Activated naive CD4-positive, alpha-beta T cell treated with anti-CD3 and anti-CD28 coated beads, Interleukin-2, amount 50 U/mL, for 72 hours (primary cell): ENCODE measurements around the gene ATRX. TPM values are rescaled to one million over a fixed set of nuclear protein-coding genes. Genes with fewer than 3 reads are reported as not detected.
"Not testable (repeated sequence)": the region's sequence is repeated elsewhere in the genome, so short reads cannot be mapped to it uniquely, and the experiment has no call there.

Experiments
- ATAC-seq, 2 donors: fragments of 150-1000 bp; cut with Tn5 transposase; 2 replicates each; pipeline ENCODE4 v1.10.0; 2021; ENCODE audit warnings: mild to moderate bottlenecking in 2 of 2, moderate library complexity in 2 of 2
- DNase-seq, 2 donors: peaks; one replicate each; pipeline ENCODE4 v3.0.0; 2021 to 2022; ENCODE audit warnings: low spot score in 2 of 2
- H3K27ac Mint-ChIP-seq, 2 donors: one replicate each; pipeline ENCODE4 v1.8.0; 2022; ENCODE audit warnings: mild to moderate bottlenecking in 2 of 2, mixed read lengths in 2 of 2
- H3K36me3 Mint-ChIP-seq, 2 donors: one replicate each; pipeline ENCODE4 v1.8.0; 2022; ENCODE audit warnings: mixed read lengths in 2 of 2
- H3K9me3 Mint-ChIP-seq, 2 donors: one replicate each; pipeline ENCODE4 v1.8.0; 2022; ENCODE audit warnings: mixed read lengths in 2 of 2
- total RNA-seq, 2 donors: library from RNA; stranded (reverse); gene quantifications; one replicate each; pipeline ENCODE4 v1.2.3, GENCODE V29; 2022

ATRX gene
- total RNA-seq, 2 donors from 2014 or later: 57.6 to 85.6 TPM

GRCh38 chrX:77749695-77750094, 36.3 kb downstream of the ATRX start:
- Mint-ChIP-seq H3K36me3 (peaks cover 5 to 6% of the 10 kb centered on the region in 2 donors), H3K9me3 (peaks cover 4 to 18% of the 10 kb centered on the region in 2 donors), H3K27ac (no peak overlapping the region)
- DNase-seq (no peak), ATAC-seq (no peak)

DNA sequence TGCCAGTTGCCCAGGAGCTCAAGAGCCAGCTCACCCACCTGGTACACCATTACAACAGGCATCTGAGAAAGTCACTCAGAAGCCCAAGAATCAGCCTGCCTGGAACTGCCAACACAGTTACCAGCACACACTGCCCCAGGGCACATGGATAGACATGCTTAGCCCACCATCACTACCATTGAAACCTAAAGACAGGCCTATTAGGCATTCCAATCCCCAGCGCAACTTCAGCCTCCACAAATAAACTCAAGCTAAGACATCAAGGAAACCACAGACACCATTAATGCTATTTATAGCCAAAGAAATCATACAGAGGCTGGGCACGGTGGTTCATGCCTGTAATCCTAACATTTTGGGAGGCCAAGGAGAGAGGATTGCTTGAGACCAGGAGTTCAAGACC, 42.3 kb downstream of the ATRX start:
- DNase-seq: no peak
- Mint-ChIP-seq H3K27ac (peak overlapping the region in 1 of 2 donors; percentile 24), H3K9me3 (no peaks in the 10 kb centered on the region), H3K36me3 (no peaks in the 10 kb centered on the region)
- no peak for ATAC-seq

DNA sequence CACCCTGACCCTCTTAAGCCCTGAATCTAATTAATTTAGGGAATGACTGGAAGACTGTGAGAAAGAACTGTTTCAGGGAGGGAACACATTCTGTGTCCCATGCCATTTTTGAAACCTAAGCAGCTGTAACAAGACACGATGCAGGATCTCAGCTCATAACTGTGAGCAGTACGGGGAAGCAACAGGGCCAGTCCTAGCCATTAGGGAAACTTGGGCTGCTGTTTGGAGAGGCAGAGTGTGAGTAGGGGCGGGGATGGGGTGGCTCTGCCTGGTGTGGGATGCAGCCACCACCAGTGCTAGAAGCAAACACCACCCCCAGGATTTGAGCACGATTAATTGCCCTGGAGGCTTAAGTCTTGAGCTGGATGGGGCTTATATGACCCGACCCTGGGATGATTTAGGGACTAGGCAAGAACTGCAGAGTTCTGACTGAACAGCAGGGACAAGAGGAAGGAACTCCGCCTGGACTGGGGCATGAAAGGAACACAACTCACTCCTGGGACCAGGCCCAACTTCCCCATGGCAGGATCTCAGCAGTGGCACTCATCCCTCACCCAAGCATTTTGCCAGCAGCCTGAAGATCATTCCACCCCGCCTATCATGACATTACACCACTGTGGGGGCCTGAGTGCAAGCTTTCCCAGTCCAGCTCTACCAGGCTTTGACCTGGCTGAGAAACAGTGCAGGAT, 43.1 kb downstream of the ATRX start:
- Mint-ChIP-seq H3K27ac (peak overlapping the region; percentile 9 to 73), H3K9me3 (no peaks in the 10 kb centered on the region), H3K36me3 (no peaks in the 10 kb centered on the region)
- ATAC-seq (no peak), DNase-seq (no peak)

DNA sequence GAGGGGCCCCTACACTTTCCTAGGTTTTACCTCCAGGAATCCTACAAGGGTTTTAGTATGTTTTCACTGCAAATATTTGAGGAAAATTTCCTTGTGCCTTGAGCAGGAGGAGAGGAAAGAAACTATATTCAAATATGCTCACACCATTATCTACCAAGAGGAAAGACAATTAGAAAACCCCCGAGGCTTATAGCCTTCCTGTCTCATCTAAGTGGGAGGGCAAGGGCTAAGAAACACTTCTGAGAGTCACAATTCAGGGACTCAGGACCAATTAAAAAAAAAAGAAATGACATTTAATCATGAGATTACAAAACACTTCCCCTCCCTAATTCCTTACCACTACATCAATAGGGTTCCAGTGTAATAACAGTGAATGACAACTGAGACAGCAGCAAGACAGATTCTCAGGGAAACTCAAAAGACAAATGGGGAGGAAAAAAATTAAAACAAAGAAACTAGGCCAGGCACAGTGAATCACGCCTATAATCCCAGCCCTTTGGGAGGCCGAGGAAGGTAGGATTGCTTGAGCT, 45.6 kb downstream of the ATRX start:
- Mint-ChIP-seq H3K36me3 (no peaks in the 10 kb centered on the region), H3K9me3 (no peaks in the 10 kb centered on the region), H3K27ac (peak overlapping the region in 1 of 2 donors; percentile 57)
- ATAC-seq: no peak
- DNase-seq: no peak

DNA sequence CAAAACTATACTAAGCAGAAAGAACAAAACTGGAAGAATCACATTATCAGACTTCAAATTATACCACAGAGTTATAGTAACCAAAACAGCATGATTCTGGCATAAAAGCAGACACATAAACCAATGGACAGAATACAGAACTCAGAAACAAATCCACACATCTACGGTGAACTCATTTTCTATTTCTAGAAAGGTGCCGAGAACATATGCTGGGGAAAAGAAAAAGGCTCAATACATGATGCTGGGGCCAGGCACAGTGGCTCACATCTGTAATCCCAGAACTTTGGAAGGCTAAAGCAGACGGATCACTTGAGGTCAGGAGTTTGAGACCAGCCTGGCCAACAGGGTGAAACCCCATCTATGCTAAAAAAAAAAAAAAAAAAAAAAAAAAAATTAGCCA, 52.7 kb downstream of the ATRX start:
- DNase-seq (no peak), ATAC-seq (no peak)
- H3K27ac Mint-ChIP-seq: peak overlapping the region in 1 of 2 donors; percentile 32
- H3K36me3 Mint-ChIP-seq: no peaks in the 10 kb centered on the region
- no peaks in the 10 kb centered on the region for H3K9me3 Mint-ChIP-seq

GRCh38 chrX:77731821-77732419, 54.1 kb downstream of the ATRX start:
- Mint-ChIP-seq H3K9me3 (no peaks in the 10 kb centered on the region), H3K36me3 (no peaks in the 10 kb centered on the region), H3K27ac (peak overlapping the region in 1 of 2 donors; percentile 28)
- ATAC-seq: no peak
- DNase-seq: no peak

- H3K36me3 Mint-ChIP-seq, ATAC-seq, DNase-seq, H3K27ac Mint-ChIP-seq, H3K9me3 Mint-ChIP-seq: not testable (repeated sequence)
Measured at GRCh38 chrX:77726095-77726494, 59.9 kb downstream of the ATRX start.

- Mint-ChIP-seq H3K27ac (no peak overlapping the region), H3K36me3 (peaks cover 0 to 11% of the 10 kb centered on the region in 2 donors), H3K9me3 (peaks cover 0 to 9% of the 10 kb centered on the region in 2 donors)
- no peak for ATAC-seq
- no peak for DNase-seq
Measured at GRCh38 chrX:77723681-77724080, 62.3 kb downstream of the ATRX start.

DNA sequence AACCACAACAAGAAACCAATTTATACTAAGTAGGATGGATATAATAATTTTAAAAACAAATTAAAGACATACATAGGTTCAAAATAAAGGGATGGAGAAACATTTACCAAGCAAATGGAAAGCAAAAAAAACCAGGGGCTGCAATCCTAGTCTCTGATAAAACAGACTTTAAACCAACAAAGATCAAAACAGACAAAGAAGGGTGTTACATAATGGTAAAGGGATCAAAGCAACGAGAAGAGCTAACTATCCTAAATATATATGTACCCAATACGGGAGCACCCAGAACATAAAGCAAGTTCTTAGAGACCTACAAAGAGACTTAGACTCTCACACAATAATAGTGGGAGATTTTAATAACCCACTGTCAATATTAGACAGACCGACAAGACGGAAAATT, 66.6 kb downstream of the ATRX start:
- DNase-seq: no peak
- Mint-ChIP-seq H3K9me3 (peaks cover 0 to 9% of the 10 kb centered on the region in 2 donors), H3K36me3 (peaks cover 0 to 6% of the 10 kb centered on the region in 2 donors), H3K27ac (peak overlapping the region in 1 of 2 donors; percentile 74)
- no peak for ATAC-seq

DNA sequence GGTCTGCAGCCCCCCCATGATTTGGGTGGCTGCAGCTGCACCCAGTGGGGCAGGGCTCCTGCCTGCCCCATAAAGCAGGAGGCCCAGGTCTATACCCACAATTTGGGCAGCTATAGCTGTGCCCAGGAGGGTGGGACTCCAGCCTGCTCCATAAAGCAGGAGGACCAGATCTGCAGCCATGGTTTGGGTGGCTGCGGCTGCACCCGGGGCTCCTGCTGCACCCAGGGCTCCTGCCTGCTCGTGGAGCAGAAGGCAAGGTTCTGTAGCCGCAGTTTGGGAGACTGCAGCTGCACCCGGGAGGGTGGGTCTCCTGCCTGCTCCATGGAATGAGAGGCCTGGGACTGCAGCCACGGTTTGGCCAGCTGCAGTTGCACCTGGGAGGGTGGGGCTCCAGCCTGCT, 81.1 kb downstream of the ATRX start:
- no peak overlapping the region for H3K27ac Mint-ChIP-seq
- H3K36me3 Mint-ChIP-seq: peaks cover 0 to 5% of the 10 kb centered on the region in 2 donors
- ATAC-seq (no peak), DNase-seq (no peak)
- no peaks in the 10 kb centered on the region for H3K9me3 Mint-ChIP-seq

DNA sequence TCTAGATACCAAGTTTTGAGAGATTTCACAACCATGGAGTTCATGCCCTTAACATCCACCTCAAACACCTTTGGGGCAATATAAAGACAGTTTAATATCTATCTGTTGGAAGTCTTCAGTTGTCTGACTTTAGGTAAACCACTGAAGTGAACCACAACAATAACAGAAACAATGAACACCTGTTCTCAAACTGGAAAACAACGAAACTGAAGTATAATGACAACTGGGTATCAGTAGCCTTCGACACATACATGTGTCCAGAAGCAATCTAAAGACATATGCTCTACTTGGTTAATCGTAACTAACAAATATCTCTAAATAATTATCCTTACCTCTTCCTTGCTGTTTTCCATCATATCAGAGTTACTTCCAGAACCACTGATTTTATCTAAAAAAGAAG, 87.8 kb downstream of the ATRX start:
- H3K27ac Mint-ChIP-seq: peak overlapping the region in 1 of 2 donors; percentile 14
- H3K36me3 Mint-ChIP-seq: no peaks in the 10 kb centered on the region
- ATAC-seq (no peak), DNase-seq (no peak)
- no peaks in the 10 kb centered on the region for H3K9me3 Mint-ChIP-seq

DNA sequence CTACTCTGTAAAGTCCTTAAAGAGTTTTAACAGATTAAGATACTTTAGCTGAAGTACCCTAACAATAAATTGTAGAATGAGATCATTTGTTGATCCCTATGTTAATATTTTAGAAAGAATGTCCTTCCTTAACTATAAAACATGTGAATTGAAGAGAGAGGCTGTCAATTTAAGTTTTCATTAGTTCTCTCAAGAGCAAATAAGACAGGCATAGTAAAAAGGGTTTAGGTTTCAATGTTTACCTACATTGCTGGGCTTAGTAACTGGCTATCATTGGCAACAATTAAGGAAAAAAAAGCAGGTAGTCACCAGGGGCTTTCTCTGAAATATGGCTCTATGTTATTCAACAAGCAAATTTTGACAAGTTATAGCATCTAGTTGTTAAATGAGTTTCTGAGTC, 91.5 kb downstream of the ATRX start:
- no peaks in the 10 kb centered on the region for H3K36me3 Mint-ChIP-seq
- DNase-seq (no peak), ATAC-seq (no peak)
- no peak overlapping the region for H3K27ac Mint-ChIP-seq
- H3K9me3 Mint-ChIP-seq: no peaks in the 10 kb centered on the region

GRCh38 chrX:77693594-77693993, 92.4 kb downstream of the ATRX start:
- Mint-ChIP-seq H3K36me3 (peaks cover 2 to 6% of the 10 kb centered on the region in 2 donors), H3K27ac (no peak overlapping the region)
- no peak for DNase-seq

DNA sequence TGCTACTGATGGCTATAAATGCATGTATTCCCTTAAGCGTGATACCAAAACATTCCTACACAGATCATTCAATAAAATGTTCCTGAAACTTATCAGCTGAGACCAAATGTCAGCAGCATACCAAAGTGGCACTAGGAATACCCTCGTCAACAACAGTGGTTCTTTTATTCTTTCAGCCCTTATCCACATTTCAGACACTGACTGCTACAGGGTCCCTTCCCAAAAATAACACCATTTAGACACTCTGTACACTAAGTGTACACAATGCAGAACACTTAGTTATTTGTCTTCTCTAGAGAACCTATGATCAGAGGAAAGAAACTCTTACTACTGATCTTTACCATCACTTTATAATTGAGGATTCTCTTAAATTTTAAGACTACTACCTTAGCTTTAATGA, 94.1 kb downstream of the ATRX start:
- ATAC-seq (no peak), DNase-seq (no peak)
- no peak overlapping the region for H3K27ac Mint-ChIP-seq
- peaks cover 6 to 11% of the 10 kb centered on the region in 2 donors for H3K36me3 Mint-ChIP-seq
- no peaks in the 10 kb centered on the region for H3K9me3 Mint-ChIP-seq

More at GRCh38 chrX:77693594-77693993, 92.4 kb downstream of the ATRX start:
- ATAC-seq: no peak
- no peaks in the 10 kb centered on the region for H3K9me3 Mint-ChIP-seq

- Mint-ChIP-seq H3K27ac (no peak overlapping the region), H3K36me3 (peaks cover 12 to 27% of the 10 kb centered on the region in 2 donors), H3K9me3 (no peaks in the 10 kb centered on the region)
- no peak for ATAC-seq
- no peak for DNase-seq
Measured at GRCh38 chrX:77689376-77689775, 96.6 kb downstream of the ATRX start.

DNA sequence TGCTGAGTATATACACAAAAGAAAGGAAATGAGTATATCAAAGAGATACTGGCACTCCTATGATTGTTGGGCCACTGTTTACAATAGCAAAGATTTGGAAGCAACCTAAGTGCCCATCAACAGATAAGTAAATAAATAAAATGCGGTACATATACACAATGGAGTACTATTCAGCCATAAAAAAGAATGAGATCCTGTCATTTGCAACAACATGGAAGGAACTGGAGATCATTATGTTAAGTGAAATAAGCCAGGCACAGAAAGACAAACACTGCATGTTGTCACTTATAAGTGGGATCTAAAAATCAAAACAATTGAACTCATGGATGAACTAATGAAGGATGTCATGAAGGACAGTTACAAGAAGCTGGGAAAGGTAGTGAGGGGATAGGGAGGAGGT, 100.3 kb downstream of the ATRX start:
- ATAC-seq, H3K9me3 Mint-ChIP-seq, H3K27ac Mint-ChIP-seq, DNase-seq: not testable (repeated sequence)
- peaks cover 12 to 46% of the 10 kb centered on the region in 2 donors for H3K36me3 Mint-ChIP-seq

DNA sequence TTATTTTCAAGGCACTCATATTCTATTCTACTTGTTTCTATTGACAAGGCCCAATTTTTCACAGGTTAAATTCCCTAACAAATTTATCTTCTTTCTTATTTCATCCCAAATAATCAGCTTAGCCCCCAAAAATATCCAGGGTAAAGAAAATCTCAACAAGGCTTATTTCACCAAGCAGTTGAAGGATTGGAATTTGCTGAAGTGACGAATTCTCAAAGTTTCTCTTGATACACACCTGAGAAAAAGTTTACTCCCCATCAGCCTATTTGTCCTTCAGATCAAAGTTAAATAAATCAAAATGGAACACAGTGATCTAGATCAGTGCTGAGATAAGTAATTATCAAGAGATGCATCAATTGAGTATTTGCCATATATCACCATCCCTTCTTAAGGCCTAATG, 106.9 kb downstream of the ATRX start:
- ATAC-seq (no peak), DNase-seq (no peak)
- Mint-ChIP-seq H3K27ac (no peak overlapping the region), H3K9me3 (no peaks in the 10 kb centered on the region), H3K36me3 (peaks cover 0 to 17% of the 10 kb centered on the region in 2 donors)

DNA sequence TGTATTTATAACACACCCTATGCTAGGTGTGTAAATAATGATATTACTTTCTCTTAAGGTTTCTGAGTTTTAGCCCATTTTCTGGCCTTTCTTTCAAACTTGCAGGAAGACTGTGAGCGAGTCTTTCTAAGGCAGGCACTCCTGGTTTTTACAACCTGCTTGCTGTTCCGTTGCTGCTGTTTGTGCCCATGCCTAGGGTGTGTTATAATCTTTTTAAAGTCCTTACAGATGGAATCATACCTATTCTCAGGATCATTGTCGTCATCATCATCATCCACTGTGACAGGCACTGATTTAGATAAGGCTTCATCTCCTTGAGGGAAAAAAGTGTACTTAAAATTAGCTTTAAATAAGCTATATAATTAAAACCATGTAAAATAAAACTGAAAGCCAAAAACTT, 110.0 kb downstream of the ATRX start:
- H3K36me3 Mint-ChIP-seq: no peaks in the 10 kb centered on the region
- DNase-seq (no peak), ATAC-seq (no peak)
- no peak overlapping the region for H3K27ac Mint-ChIP-seq
- H3K9me3 Mint-ChIP-seq: no peaks in the 10 kb centered on the region
